Neuron (in vitro differentiated cells): ENCODE results near the gene PGPEP1.
"Not testable (repeated sequence)": the region's sequence is repeated elsewhere in the genome, so short reads cannot be mapped to it uniquely, and the experiment has no call there.

Source experiments
- H2AFZ ChIP-seq: one replicate; pipeline ENCODE4 v1.6.1; 2013; ENCODE audit warnings: low read depth, mild to moderate bottlenecking, inconsistent platforms, low read length, moderate library complexity
- H3K27me3 ChIP-seq: one replicate; pipeline ENCODE4 v1.6.1; 2013; ENCODE audit warnings: low read length; ENCODE audit not compliant: insufficient read depth
- H3K36me3 ChIP-seq: one replicate; pipeline ENCODE4 v1.6.1; 2013; ENCODE audit warnings: low read length; ENCODE audit not compliant: insufficient read depth
- H3K4me1 ChIP-seq: one replicate; pipeline ENCODE4 v1.6.1; 2013; ENCODE audit warnings: low read length; ENCODE audit not compliant: insufficient read depth
- H3K4me3 ChIP-seq: 2 replicates; pipeline ENCODE4 v1.5.1; 2013; ENCODE audit warnings: mild to moderate bottlenecking, low read length, moderate library complexity
- H3K9me3 ChIP-seq: one replicate; pipeline ENCODE4 v1.6.1; 2013; ENCODE audit warnings: low read length

PGPEP1 gene

DNA sequence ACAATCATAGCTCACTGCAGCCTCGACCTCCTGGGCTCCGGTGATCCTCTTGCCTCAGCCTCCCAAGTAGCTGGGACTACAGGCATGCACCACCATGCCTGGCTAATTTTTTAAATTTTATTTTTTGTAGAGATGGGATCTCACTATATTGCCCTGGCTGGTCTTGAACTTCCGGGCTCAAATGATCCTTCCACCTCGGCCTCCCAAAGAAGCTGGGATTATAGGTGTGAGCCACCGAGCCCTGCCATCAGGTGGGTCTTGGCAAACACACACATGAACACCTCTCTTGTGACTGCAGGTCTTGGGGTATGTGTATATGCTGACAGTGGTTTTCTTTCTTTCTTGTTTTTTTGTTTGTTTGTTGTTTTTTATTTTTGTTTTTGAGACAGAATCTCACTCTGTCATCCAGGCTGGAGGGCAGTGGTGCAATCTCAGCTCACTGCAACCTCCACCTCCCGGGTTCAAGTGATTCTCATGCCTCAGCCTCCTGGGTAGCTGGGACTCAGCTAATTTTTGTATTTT, 8.5 kb downstream of the PGPEP1 start:
- not testable (repeated sequence) for H3K27me3 ChIP-seq, H3K4me3 ChIP-seq, H3K36me3 ChIP-seq, H3K9me3 ChIP-seq, H2AFZ ChIP-seq
- peaks cover 14% of the 10 kb centered on the region for H3K4me1 ChIP-seq

DNA sequence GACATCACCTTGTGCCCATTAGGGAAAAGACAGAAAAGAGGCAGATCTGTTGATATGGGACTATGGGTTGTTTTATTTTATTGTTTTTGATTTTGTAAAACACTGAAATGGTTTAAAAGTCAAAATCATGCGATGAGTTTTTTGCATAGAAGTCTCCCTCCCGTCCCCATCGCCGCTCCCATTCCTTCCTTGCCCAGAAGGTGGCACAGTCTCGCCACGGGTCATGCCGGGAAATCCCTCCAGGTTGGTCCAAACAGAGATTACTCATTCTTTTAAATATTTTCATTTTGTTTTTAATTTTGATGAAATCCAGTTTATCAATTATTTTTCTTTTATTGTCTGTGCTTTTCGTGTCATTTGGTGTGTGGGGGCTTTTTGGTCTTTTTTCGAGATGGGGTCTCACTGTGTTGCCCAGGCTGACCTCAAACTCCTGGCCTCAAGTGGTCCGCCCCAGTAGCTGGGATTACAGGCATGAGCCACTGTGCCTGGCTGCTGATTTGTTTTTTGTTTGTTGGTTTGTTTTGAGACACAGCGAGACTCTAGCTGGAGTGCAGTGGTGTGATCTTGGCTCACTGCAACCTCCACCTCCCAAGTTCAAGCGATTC, 9.2 kb downstream of the PGPEP1 start:
- no peaks in the 10 kb centered on the region for H3K36me3 ChIP-seq
- no peak overlapping the region for H3K4me3 ChIP-seq
- H3K9me3 ChIP-seq = no peaks in the 10 kb centered on the region
- H3K27me3 ChIP-seq = no peaks in the 10 kb centered on the region
- H2AFZ ChIP-seq = no peak overlapping the region
- peaks cover 7% of the 10 kb centered on the region for H3K4me1 ChIP-seq

- H3K36me3 ChIP-seq = no peaks in the 10 kb centered on the region
- no peak overlapping the region for H3K4me3 ChIP-seq
- no peaks in the 10 kb centered on the region for H3K27me3 ChIP-seq
- H3K4me1 ChIP-seq = no peaks in the 10 kb centered on the region
- no peak overlapping the region for H2AFZ ChIP-seq
- no peaks in the 10 kb centered on the region for H3K9me3 ChIP-seq
These were observed 10.1 kb downstream of the PGPEP1 start for GRCh38 chr19:18350490-18350889.

DNA sequence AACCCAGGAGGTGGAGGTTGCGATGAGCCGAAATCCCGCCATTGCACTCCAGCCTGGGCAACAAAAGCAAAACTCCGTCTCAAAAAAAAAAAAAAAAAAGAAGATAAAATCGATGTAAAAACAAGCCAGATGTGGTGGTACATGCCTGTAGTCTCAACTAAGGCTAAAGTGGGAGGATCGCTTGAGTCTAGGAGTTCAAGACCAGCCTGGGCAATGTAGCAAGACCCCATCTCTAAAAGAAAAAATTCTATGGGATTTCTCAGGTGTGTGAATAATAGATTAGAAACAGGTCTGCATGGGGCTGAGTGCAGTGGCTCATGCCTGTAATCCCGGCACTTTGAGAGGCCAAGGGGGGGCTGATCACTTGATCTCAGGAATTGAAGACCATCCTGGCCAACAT, 11.1 kb downstream of the PGPEP1 start:
- H3K27me3 ChIP-seq = no peaks in the 10 kb centered on the region
- no peaks in the 10 kb centered on the region for H3K4me1 ChIP-seq
- H3K9me3 ChIP-seq = no peaks in the 10 kb centered on the region
- no peak overlapping the region for H2AFZ ChIP-seq
- no peaks in the 10 kb centered on the region for H3K36me3 ChIP-seq
- no peak overlapping the region for H3K4me3 ChIP-seq

DNA sequence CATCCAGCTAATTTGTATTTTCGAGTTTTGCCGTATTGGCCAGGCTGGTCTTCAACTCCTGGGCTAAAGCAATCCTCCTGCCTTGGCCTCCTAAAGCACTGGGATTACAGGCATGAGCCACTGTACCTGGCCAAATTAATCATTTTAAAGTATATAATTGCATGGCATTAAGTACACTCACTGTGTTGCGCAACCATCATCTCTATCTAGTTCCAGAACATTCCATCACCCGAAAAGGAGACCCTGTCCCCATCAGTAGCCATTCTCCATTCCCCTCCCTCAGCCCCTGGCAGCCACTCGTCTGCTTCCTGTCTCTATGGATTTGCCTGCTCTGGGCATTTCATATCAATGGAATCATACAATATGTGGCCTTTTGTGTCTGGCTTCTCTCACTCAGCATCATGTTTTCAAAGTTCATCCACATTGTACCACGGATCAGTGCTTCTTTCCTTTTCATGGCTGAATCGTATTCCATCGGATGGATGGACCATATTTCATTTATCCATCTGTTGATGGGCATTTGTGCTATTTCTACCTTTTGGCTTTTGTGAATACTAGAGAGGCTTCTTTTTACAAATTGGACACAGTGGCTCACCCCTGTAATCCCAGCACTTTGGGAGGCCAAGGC, 13.1 kb downstream of the PGPEP1 start:
- H3K27me3 ChIP-seq = no peaks in the 10 kb centered on the region
- peaks cover 9% of the 10 kb centered on the region for H3K36me3 ChIP-seq
- peaks cover 14% of the 10 kb centered on the region for H3K9me3 ChIP-seq
- no peaks in the 10 kb centered on the region for H3K4me1 ChIP-seq
- no peak overlapping the region for H3K4me3 ChIP-seq
- no peak overlapping the region for H2AFZ ChIP-seq

GRCh38 chr19:18354743-18355142, 14.3 kb downstream of the PGPEP1 start:
- not testable (repeated sequence) for H3K4me1 ChIP-seq, H2AFZ ChIP-seq, H3K4me3 ChIP-seq, H3K27me3 ChIP-seq, H3K36me3 ChIP-seq
- peaks cover 14% of the 10 kb centered on the region for H3K9me3 ChIP-seq

- Histone ChIP-seq H3K36me3 (peaks cover 9% of the 10 kb centered on the region), H2AFZ (no peak overlapping the region), H3K4me1 (no peaks in the 10 kb centered on the region), H3K4me3 (no peak overlapping the region), H3K27me3 (no peaks in the 10 kb centered on the region), H3K9me3 (peaks cover 14% of the 10 kb centered on the region)
These were observed 16.6 kb downstream of the PGPEP1 start for GRCh38 chr19:18357041-18357440.

DNA sequence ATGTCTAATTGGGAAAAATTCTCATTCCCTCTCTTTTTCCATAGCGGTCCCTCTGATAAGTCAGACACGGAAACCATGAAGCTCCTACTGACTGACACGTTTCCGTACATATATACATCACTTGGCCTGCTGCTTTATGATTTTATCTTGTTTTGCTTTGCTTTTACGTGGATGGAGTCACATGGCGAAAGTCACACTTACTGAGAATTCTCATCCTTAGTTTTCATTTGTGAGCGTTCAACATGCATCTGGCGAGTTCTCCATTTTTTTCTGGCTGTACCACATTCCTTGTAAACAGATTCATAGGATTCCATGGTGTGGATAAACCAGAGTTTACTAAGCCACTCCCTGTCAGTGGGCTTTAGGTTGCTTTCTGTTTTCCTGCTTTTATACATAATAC, 21.2 kb downstream of the PGPEP1 start:
- Histone ChIP-seq H3K9me3 (peaks cover 14% of the 10 kb centered on the region), H3K27me3 (no peaks in the 10 kb centered on the region), H2AFZ (no peak overlapping the region), H3K4me3 (no peak overlapping the region), H3K4me1 (peaks cover 18% of the 10 kb centered on the region), H3K36me3 (peaks cover 9% of the 10 kb centered on the region)

DNA sequence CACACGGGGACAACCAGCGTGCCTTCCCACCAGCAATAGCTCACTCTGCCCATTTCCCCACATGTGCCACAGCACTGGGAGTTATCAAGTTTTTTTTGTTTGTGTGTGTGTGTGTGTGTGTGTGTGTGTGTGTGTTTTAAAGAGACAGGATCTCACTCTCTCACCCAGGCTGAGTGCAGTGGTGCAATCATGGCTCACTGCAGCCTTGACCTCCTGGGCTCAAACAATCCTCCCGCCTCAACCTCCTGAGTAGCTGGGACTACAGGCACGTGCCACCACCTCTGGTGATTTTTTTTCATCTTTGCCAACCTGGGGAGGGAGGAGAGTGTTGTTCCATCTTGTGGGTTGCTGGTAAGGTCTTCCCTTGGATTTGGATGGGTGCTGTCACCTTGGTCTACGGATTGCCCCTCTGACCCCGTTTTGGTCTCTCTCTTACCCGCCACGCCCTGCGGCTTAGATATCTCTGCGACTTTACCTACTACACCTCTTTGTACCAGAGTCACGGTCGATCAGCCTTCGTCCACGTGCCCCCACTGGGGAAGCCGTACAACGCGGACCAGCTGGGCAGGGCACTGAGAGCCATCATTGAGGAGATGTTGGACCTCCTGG, 22.6 kb downstream of the PGPEP1 start:
- no peaks in the 10 kb centered on the region for H3K36me3 ChIP-seq
- H3K27me3 ChIP-seq = no peaks in the 10 kb centered on the region
- no peaks in the 10 kb centered on the region for H3K9me3 ChIP-seq
- H3K4me1 ChIP-seq = peaks cover 18% of the 10 kb centered on the region
- no peak overlapping the region for H2AFZ ChIP-seq
- no peak overlapping the region for H3K4me3 ChIP-seq

DNA sequence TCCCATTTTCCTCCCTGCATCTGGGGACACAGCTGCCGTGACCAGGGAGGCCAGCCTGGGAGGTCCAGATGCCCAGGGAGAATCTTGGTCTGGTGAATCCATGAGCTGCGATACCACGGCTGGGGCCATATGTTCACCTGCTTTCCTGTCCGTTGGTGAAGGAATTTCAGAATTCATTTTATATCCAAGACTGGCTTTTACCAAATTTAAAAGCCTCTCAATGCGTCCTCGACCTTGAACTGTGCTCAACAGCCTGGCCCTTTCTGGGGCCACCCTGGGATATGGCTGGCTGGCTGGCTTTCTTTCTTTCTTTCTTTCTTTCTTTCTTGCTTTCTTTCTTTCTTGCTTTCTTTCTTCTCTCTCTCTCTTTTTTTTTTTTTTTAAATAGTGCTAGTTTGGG, 23.4 kb downstream of the PGPEP1 start:
- Histone ChIP-seq H3K36me3 (no peaks in the 10 kb centered on the region), H2AFZ (no peak overlapping the region), H3K9me3 (no peaks in the 10 kb centered on the region), H3K27me3 (no peaks in the 10 kb centered on the region), H3K4me1 (peaks cover 20% of the 10 kb centered on the region), H3K4me3 (no peak overlapping the region)

DNA sequence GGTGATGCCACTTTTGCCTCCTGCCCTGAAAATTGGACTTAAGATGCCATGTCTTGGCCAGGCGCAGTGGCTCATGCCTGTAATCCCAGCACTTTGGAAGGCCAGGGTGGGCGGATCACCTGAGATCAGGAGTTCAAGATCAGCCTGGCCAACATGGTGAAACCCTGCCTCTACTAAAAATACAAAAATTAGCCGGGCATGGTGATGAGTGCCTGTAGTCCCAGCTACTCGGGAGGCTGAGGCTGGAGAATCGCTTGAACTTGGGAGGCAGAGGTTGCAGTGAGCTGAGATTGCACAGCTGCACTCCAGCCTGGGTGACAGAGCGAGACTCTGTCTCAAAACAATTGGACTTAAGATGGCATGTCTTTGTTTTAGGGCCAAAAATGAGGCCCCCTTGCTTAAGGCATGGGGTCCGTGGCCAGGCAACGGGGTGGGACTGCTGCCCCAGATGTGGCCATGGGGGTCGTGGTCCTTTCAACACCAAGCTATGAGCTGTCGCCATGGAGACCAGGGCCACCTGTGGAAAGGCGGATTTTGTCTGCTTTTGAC, 24.0 kb downstream of the PGPEP1 start:
- not testable (repeated sequence) for H3K4me3 ChIP-seq, H3K27me3 ChIP-seq, H3K9me3 ChIP-seq, H3K36me3 ChIP-seq
- peak overlapping the region; percentile 57 for H2AFZ ChIP-seq
- H3K4me1 ChIP-seq = peaks cover 26% of the 10 kb centered on the region

DNA sequence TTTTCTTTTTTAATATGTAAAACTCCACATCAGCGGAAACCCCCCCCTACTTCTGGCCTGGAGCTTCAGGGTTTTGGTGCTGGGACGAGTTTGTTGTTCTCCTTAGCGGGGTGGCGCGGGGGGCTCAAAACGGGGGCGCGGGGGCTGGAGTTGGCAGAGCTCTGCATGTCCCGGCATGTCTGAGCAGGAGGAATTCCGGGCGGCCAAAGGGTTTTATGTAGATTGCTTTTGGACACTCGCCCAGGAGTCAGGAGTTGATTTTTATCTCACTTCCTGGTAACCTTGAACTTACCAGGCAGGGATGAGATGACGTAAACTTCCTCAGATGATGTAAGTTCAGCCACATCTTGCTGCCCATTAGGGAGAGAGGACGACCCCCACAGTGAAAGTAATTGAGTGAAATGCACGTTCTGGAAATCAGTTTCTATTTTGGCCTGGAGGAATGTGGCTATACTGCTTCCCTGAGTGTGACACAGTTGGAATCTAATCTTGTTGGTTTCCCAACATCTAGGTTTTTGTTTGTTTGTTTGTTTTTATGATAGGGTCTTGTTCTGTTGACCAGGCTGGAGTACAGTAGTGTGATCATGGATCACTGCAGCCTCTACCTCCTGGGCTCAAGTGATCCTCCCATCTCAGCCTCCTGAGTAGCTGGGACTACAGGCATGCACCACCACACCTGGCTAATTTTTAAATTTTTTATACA, 24.6 kb downstream of the PGPEP1 start:
- Histone ChIP-seq H3K9me3 (no peaks in the 10 kb centered on the region), H3K36me3 (no peaks in the 10 kb centered on the region), H2AFZ (peak overlapping the region; percentile 57), H3K4me3 (no peak overlapping the region), H3K4me1 (peaks cover 32% of the 10 kb centered on the region), H3K27me3 (no peaks in the 10 kb centered on the region)

GRCh38 chr19:18366021-18366435, 25.6 kb downstream of the PGPEP1 start:
- Histone ChIP-seq H3K4me1 (peaks cover 33% of the 10 kb centered on the region), H3K27me3 (no peaks in the 10 kb centered on the region), H3K4me3 (no peak overlapping the region), H3K9me3 (no peaks in the 10 kb centered on the region), H2AFZ (no peak overlapping the region), H3K36me3 (no peaks in the 10 kb centered on the region)
